ENCODE data around the gene KRT79. TPM values are rescaled to one million over a fixed set of nuclear protein-coding genes. Genes with fewer than 3 reads are reported as not detected.

KRT79 gene
- total and polyA plus RNA-seq, 3 experiments from 2014 or later: not detected

- peaks cover 8% of the 10 kb centered on the region for H3K27me3 ChIP-seq (ENCODE audit: insufficient read depth, low read length, poor library complexity, severe bottlenecking)
- no peaks in the 10 kb centered on the region for H3K4me1 ChIP-seq (ENCODE audit: insufficient read depth, low read length)
- H3K4me1 Mint-ChIP-seq: peaks cover 0 to 10% (median 1%) of the 10 kb centered on the region in 3 donors
- CTCF ChIA-PET: interaction anchor here (1.1 kb wide), 1 partner anchor 206 kb away, joined by 3 read pairs; no protein-coding TSS in a partner anchor
- POLR2A ChIA-PET: no interaction called here
- H3K27ac Mint-ChIP-seq: no peak overlapping the region
- no peak for DNase-seq
- peak overlapping the region in 1 of 7 donors; percentile 15 for H3K4me3 Mint-ChIP-seq
- no peaks in the 10 kb centered on the region for H3K9me3 ChIP-seq (ENCODE audit: low read length)
- H3K4me3 ChIP-seq (ENCODE audit: low read length): no peak overlapping the region
- H3K27ac ChIP-seq (ENCODE audit: low read depth, low read length): no peak overlapping the region
- no peaks in the 10 kb centered on the region for H3K36me3 ChIP-seq (ENCODE audit: insufficient read depth, low read length)
- peaks cover 11 to 72% of the 10 kb centered on the region in 2 donors for H3K27me3 Mint-ChIP-seq
- H3K9me3 Mint-ChIP-seq: no peaks in the 10 kb centered on the region
- H3K36me3 Mint-ChIP-seq: peaks cover 0 to 3% (median 2%) of the 10 kb centered on the region in 3 donors
Observed at GRCh38 chr12:52788192-52788875, 45.8 kb downstream of the KRT79 start.

- Histone ChIP-seq H3K9me3 (ENCODE audit: low read length) (no peaks in the 10 kb centered on the region), H3K4me3 (ENCODE audit: low read length) (no peak overlapping the region), H3K4me1 (ENCODE audit: insufficient read depth, low read length) (no peaks in the 10 kb centered on the region), H3K36me3 (ENCODE audit: insufficient read depth, low read length) (no peaks in the 10 kb centered on the region), H3K27ac (ENCODE audit: low read depth, low read length) (no peak overlapping the region), H3K27me3 (ENCODE audit: insufficient read depth, low read length, poor library complexity, severe bottlenecking) (peaks cover 8% of the 10 kb centered on the region)
- Mint-ChIP-seq H3K4me1 (peaks cover 0 to 10% (median 1%) of the 10 kb centered on the region in 3 donors), H3K27ac (peak overlapping the region in 1 of 8 donors; percentile 60), H3K4me3 (no peak overlapping the region), H3K9me3 (no peaks in the 10 kb centered on the region), H3K36me3 (peaks cover 0 to 2% (median 1%) of the 10 kb centered on the region in 3 donors), H3K27me3 (peaks cover 13 to 72% of the 10 kb centered on the region in 2 donors)
- DNase-seq: no peak
- POLR2A ChIA-PET: no interaction called here
- CTCF ChIA-PET: interaction anchor here (1.1 kb wide), 1 partner anchor 205 kb away, joined by 3 read pairs; no protein-coding TSS in a partner anchor
Observed at GRCh38 chr12:52787324-52788191, 46.6 kb downstream of the KRT79 start.

GRCh38 chr12:52784909-52785308, 49.2 kb downstream of the KRT79 start:
- H3K27ac Mint-ChIP-seq: no peak overlapping the region
- CTCF ChIA-PET: no interaction called here
- POLR2A ChIA-PET: no interaction called here
- H3K36me3 Mint-ChIP-seq: peaks cover 0 to 2% (median 0%) of the 10 kb centered on the region in 3 donors
- H3K4me1 Mint-ChIP-seq: peaks cover 0 to 6% (median 1%) of the 10 kb centered on the region in 3 donors
- no peak for DNase-seq
- no peaks in the 10 kb centered on the region for H3K36me3 ChIP-seq (ENCODE audit: insufficient read depth, low read length)
- peaks cover 9 to 74% of the 10 kb centered on the region in 2 donors for H3K27me3 Mint-ChIP-seq
- no peaks in the 10 kb centered on the region for H3K9me3 ChIP-seq (ENCODE audit: low read length)
- no peak overlapping the region for H3K4me3 Mint-ChIP-seq
- H3K27me3 ChIP-seq (ENCODE audit: insufficient read depth, low read length, poor library complexity, severe bottlenecking): no peaks in the 10 kb centered on the region
- no peak overlapping the region for H3K4me3 ChIP-seq (ENCODE audit: low read length)
- H3K27ac ChIP-seq (ENCODE audit: low read depth, low read length): no peak overlapping the region
- no peaks in the 10 kb centered on the region for H3K4me1 ChIP-seq (ENCODE audit: insufficient read depth, low read length)
- H3K9me3 Mint-ChIP-seq: no peaks in the 10 kb centered on the region

- DNase-seq: no peak
- no peak overlapping the region for H3K27ac ChIP-seq (ENCODE audit: low read depth, low read length)
- no peak overlapping the region for H3K4me3 ChIP-seq (ENCODE audit: low read length)
- ChIA-PET CTCF (no interaction called here), POLR2A (no interaction called here)
- H3K27me3 ChIP-seq (ENCODE audit: insufficient read depth, low read length, poor library complexity, severe bottlenecking): no peaks in the 10 kb centered on the region
- Mint-ChIP-seq H3K4me1 (no peaks in the 10 kb centered on the region), H3K36me3 (no peaks in the 10 kb centered on the region), H3K27me3 (peaks cover 8 to 69% of the 10 kb centered on the region in 2 donors), H3K27ac (no peak overlapping the region), H3K9me3 (no peaks in the 10 kb centered on the region), H3K4me3 (no peak overlapping the region)
- H3K4me1 ChIP-seq (ENCODE audit: insufficient read depth, low read length): no peaks in the 10 kb centered on the region
- no peaks in the 10 kb centered on the region for H3K9me3 ChIP-seq (ENCODE audit: low read length)
- H3K36me3 ChIP-seq (ENCODE audit: insufficient read depth, low read length): no peaks in the 10 kb centered on the region
Observed at GRCh38 chr12:52783563-52784316, 50.4 kb downstream of the KRT79 start.

GRCh38 chr12:52782502-52782901, 51.6 kb downstream of the KRT79 start:
- Histone ChIP-seq H3K36me3 (ENCODE audit: insufficient read depth, low read length) (no peaks in the 10 kb centered on the region), H3K27me3 (ENCODE audit: insufficient read depth, low read length, poor library complexity, severe bottlenecking) (no peaks in the 10 kb centered on the region), H3K27ac (ENCODE audit: low read depth, low read length) (no peak overlapping the region), H3K9me3 (ENCODE audit: low read length) (no peaks in the 10 kb centered on the region), H3K4me1 (ENCODE audit: insufficient read depth, low read length) (no peaks in the 10 kb centered on the region), H3K4me3 (ENCODE audit: low read length) (no peak overlapping the region)
- CTCF ChIA-PET: no interaction called here
- Mint-ChIP-seq H3K4me3 (no peak overlapping the region), H3K4me1 (no peaks in the 10 kb centered on the region), H3K36me3 (no peaks in the 10 kb centered on the region), H3K27ac (no peak overlapping the region), H3K9me3 (no peaks in the 10 kb centered on the region), H3K27me3 (peaks cover 14 to 63% of the 10 kb centered on the region in 2 donors)
- DNase-seq: no peak
- POLR2A ChIA-PET: no interaction called here

- ChIA-PET CTCF (no interaction called here), POLR2A (no interaction called here)
- H3K27ac ChIP-seq (ENCODE audit: low read depth, low read length): no peak overlapping the region
- Mint-ChIP-seq H3K27me3 (peaks cover 14 to 66% of the 10 kb centered on the region in 2 donors), H3K4me3 (no peak overlapping the region), H3K27ac (no peak overlapping the region), H3K36me3 (no peaks in the 10 kb centered on the region), H3K9me3 (no peaks in the 10 kb centered on the region), H3K4me1 (no peaks in the 10 kb centered on the region)
- H3K36me3 ChIP-seq (ENCODE audit: insufficient read depth, low read length): no peaks in the 10 kb centered on the region
- H3K27me3 ChIP-seq (ENCODE audit: insufficient read depth, low read length, poor library complexity, severe bottlenecking): no peaks in the 10 kb centered on the region
- H3K4me1 ChIP-seq (ENCODE audit: insufficient read depth, low read length): no peaks in the 10 kb centered on the region
- no peak overlapping the region for H3K4me3 ChIP-seq (ENCODE audit: low read length)
- no peak for DNase-seq
- H3K9me3 ChIP-seq (ENCODE audit: low read length): no peaks in the 10 kb centered on the region
Observed at GRCh38 chr12:52781399-52782082, 52.6 kb downstream of the KRT79 start.

GRCh38 chr12:52779914-52780313, 54.2 kb downstream of the KRT79 start:
- DNase-seq: no peak
- Histone ChIP-seq H3K27ac (ENCODE audit: low read depth, low read length) (no peak overlapping the region), H3K9me3 (ENCODE audit: low read length) (no peaks in the 10 kb centered on the region), H3K4me1 (ENCODE audit: insufficient read depth, low read length) (no peaks in the 10 kb centered on the region), H3K4me3 (ENCODE audit: low read length) (no peak overlapping the region), H3K27me3 (ENCODE audit: insufficient read depth, low read length, poor library complexity, severe bottlenecking) (no peaks in the 10 kb centered on the region), H3K36me3 (ENCODE audit: insufficient read depth, low read length) (no peaks in the 10 kb centered on the region)
- H3K9me3 Mint-ChIP-seq: no peaks in the 10 kb centered on the region
- POLR2A ChIA-PET: no interaction called here
- no peaks in the 10 kb centered on the region for H3K36me3 Mint-ChIP-seq
- H3K4me1 Mint-ChIP-seq: no peaks in the 10 kb centered on the region
- no peak overlapping the region for H3K4me3 Mint-ChIP-seq
- CTCF ChIA-PET: no interaction called here
- H3K27me3 Mint-ChIP-seq: peaks cover 12 to 60% of the 10 kb centered on the region in 2 donors
- H3K27ac Mint-ChIP-seq: no peak overlapping the region

All from CD8-positive, alpha-beta memory T cell (primary cell).